ENCODE measurements around the gene SDHAF2.
A peak's percentile ranks its signal among the peaks of the same experiment; 100 is the strongest.
"Not testable (repeated sequence)": the region's sequence is repeated elsewhere in the genome, so short reads cannot be mapped to it uniquely, and the experiment has no call there.

SDHAF2 gene

DNA sequence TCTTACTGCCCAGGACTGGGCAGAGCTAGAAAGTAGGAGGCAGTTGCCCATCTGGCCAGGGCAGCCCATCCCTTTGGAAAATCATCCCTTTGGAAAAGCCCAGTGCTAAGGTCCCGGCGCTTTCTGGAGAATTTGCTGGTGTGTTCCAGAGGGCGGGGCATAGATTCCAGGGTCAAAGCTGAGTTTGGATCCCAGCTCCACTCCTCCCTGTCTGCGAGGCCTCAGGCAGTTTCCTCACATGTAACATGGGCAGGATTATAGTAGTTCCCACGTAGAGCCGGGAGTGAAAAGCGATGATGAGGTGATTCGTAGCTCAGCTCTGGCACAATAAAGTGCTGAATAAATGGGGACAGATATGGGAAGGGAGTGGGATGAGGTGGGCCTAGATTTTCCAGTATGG, 47.2 kb downstream of the SDHAF2 start:
- DNase-seq, result no peak

GRCh38 chr11:61477727-61478148, 47.8 kb downstream of the SDHAF2 start:
- peak; percentile 45 to 52 for DNase-seq

- not testable (repeated sequence) for DNase-seq
These were observed 49.6 kb downstream of the SDHAF2 start for GRCh38 chr11:61479360-61480058.

- no peak for DNase-seq
These were observed 50.5 kb downstream of the SDHAF2 start for GRCh38 chr11:61480261-61480993.

GRCh38 chr11:61480994-61481335, 51.0 kb downstream of the SDHAF2 start:
- no peak for DNase-seq

- no peak for DNase-seq
These were observed 51.9 kb downstream of the SDHAF2 start for GRCh38 chr11:61481806-61482205.

DNA sequence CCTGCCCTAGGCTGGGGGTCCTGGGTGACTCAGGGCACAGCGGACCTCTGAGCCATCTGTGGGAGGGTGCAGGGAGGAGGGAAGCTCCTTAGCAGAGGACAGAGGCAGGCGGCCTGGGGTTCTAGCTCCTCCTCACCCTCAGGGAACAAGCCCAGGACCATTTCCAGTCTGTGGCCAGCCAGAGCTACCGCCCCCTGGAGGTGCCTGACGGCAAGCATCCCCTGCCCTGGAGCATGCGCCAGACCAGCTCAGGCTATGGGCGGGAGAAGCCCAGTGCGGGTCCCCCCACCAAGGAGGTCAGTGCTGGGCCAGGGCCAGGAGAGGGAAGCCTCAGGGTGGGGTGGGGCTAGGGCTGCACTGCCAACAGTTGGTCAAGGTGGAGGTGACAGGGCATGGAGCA, 52.6 kb downstream of the SDHAF2 start:
- no peak for DNase-seq

- no peak for DNase-seq
These were observed 54.6 kb downstream of the SDHAF2 start for GRCh38 chr11:61484541-61484940.

- no peak for DNase-seq
These were observed 55.2 kb downstream of the SDHAF2 start for GRCh38 chr11:61485080-61485479.

DNA sequence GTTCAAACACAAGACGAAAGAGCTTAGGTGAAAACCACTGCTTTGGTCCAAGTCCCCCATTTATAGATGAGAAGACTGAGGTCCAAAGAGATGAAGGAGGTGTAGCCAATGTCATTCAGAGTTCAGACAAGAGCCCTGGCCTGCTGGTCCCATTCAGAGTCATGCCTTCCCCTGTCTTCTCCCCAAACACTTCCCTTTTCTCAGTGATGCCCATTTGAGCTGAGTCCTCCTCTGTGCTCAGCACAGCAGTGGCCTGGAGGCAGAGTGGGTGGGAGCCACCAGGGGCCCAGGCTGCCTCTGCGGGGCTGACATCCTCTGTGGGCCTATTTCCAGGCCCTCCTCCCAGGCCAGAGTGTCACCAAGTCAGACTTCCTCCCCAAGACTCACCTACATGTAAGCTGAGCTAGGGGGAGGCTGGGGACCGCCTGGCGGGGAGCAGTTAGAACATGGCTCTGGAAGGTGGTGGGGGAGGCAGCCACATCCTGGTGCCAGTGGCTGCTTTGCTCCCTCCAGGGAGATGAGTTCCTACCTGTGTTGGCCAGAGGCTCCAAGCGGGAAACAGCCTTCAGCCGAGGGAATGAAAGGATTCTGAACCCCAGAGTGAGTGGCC, 56.2 kb downstream of the SDHAF2 start:
- DNase-seq, result no peak

DNA sequence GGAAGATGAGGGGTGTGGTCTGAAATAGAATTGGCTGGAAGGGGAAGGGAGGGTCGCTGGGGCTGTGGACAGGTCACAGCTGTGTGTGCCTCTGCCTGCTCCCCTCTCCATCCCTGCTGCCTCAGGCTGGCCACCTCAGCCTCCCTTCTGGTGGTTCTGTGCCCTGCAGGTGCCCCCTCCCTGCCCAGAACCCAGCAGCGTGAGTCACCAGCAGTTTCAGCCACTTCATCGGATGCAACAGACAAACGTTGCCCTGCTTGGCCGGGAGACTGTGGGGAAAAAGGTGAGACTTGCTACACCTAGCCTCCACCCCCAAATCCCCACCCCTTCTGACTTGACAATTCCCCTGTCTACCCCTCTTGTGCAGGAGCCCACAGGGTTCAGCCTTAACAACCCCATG, 56.9 kb downstream of the SDHAF2 start:
- no peak for DNase-seq

- no peak for DNase-seq
These were observed 57.6 kb downstream of the SDHAF2 start for GRCh38 chr11:61487342-61488025.

- no peak for DNase-seq
These were observed 58.8 kb downstream of the SDHAF2 start for GRCh38 chr11:61488651-61489291.

GRCh38 chr11:61489833-61490721, 60.2 kb downstream of the SDHAF2 start:
- DNase-seq, result no peak

DNA sequence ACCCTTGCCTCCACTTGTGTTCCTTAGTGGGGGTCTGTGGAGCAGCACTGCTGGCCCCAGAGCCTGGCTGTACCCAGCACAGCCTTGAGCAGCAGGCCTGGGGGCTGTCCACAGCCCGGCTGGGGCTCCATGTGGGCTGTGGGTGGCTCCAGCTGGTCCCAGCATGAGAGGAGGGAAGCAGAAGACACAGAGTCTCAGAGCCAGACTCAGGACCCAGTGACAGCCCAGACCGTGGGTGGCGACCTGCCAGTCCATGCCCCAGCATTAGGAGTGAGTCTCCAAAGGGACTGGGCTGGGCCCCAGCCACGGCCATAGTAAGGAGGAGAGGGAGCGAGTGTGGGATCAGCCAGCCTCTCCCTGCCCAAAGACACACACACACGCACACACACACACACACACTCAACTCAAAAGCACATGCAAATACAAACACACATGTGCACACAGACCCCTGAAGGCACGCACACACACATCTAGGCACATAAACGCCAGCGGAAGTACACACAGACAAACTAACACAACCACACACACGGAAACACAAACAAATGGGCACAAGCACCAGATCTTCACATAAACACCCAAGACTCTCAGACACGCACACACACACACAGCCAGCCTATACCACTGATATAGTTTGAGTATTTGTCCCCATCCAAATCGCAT, 61.9 kb downstream of the SDHAF2 start:
- no peak for DNase-seq

- DNase-seq, result no peak
These were observed 64.5 kb downstream of the SDHAF2 start for GRCh38 chr11:61494381-61494961.

DNA sequence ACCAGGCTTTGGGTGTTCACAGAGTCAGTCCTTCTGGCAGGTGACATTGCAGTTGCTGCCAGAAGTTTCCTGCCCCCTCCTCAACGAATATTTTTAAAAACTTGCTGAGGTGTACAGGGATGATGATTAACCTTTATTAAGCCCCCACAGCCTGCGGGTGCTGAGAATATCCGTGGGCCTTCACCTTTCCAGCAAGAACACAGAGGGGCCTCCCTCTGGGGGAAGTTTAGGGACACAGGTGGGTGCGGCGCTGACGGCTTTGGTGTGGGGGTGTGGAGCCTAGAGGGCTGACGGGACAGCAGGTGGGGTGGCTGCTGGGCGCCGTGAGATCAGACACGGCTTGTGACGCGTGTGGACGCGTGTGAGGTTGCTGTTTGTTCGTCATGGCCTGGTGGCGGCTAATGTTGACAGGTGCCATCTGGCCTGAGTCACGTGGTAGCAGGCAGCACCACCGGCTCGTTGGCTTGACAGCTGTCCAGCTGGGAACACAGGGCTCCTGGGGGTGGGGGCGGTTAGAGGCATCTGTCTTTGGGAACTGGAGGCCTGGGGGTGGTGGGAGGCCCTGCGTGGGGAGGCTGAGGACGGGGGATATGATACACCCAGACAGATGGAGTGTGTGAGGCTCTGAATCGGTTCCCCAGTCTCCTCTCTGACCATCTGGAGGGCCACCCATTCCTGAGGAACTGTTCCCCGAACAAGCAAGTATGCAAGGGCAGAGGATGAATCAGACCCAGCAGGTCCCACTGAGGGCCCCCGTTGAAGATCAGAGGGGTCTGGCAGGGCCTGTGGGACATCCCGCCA, 66.1 kb downstream of the SDHAF2 start:
- no peak for DNase-seq
